HFFc6 (cell line): ENCODE measurements around the gene YPEL4. TPM values are rescaled to one million over a fixed set of nuclear protein-coding genes. Genes with fewer than 3 reads are reported as not detected.
A peak's percentile ranks its signal among the peaks of the same experiment; 100 is the strongest.
"Not testable (repeated sequence)": the region's sequence is repeated elsewhere in the genome, so short reads cannot be mapped to it uniquely, and the experiment has no call there.

Source experiments
- DNase-seq: peaks from one replicate; pipeline ENCODE4 v3.0.0-alpha.2; 2018
- H3K27ac Mint-ChIP-seq: 2 replicates; pipeline ENCODE4 v1.8.0; 2020; ENCODE audit warnings: mild to moderate bottlenecking, mixed read lengths
- H3K27me3 Mint-ChIP-seq: 2 replicates; pipeline ENCODE4 v1.8.0; 2021; ENCODE audit warnings: mild to moderate bottlenecking, moderate library complexity, mixed read lengths; ENCODE audit not compliant: insufficient read depth
- H3K36me3 Mint-ChIP-seq: 2 replicates; pipeline ENCODE4 v1.8.0; 2021; ENCODE audit warnings: low read depth, mixed read lengths
- H3K4me1 Mint-ChIP-seq: 2 replicates; pipeline ENCODE4 v1.8.0; 2020; ENCODE audit warnings: low read depth, mixed read lengths
- H3K4me3 Mint-ChIP-seq: 2 replicates; pipeline ENCODE4 v1.8.0; 2020; ENCODE audit warnings: mild to moderate bottlenecking, moderate library complexity, mixed read lengths
- H3K9me3 Mint-ChIP-seq: 2 replicates; pipeline ENCODE4 v1.8.0; 2020; ENCODE audit warnings: mild to moderate bottlenecking, mixed read lengths
- CTCF ChIP-seq: fragments of 200-600 bp; sonication (generic); IDR thresholded peaks from 2 replicates; pipeline ENCODE4 v1.5.0; 2021; ENCODE audit warnings: antibody characterized with exemption, mild to moderate bottlenecking
- total RNA-seq, 6 experiments: library from RNA; stranded (reverse); fragmentation: NEBNext Ultra II Directional; extraction: Animal tissue kit (Norgen Biotek cat#: 25700); gene quantifications; 2 replicates in 1 of 6; 3 replicates in 5 of 6; pipeline ENCODE4 v1.2.3, GENCODE V29; 2021

YPEL4 gene
- total RNA-seq, 6 experiments from 2014 or later = 0.14 to 0.48 (median 0.28) TPM; not detected in 1

- Mint-ChIP-seq H3K27me3 (no peaks in the 10 kb centered on the region; the same call in 1 of the 2 replicates), H3K36me3 (peaks cover 4% of the 10 kb centered on the region; the same call in 1 of the 2 replicates), H3K27ac (peak overlapping the region; percentile 74), H3K9me3 (no peaks in the 10 kb centered on the region), H3K4me1 (peaks cover 16% of the 10 kb centered on the region), H3K4me3 (peak overlapping the region; percentile 95)
- no peak for DNase-seq
- TF ChIP-seq CTCF = no peak
Observed at GRCh38 chr11:57656885-57657193, 7.1 kb upstream of the YPEL4 start.

DNA sequence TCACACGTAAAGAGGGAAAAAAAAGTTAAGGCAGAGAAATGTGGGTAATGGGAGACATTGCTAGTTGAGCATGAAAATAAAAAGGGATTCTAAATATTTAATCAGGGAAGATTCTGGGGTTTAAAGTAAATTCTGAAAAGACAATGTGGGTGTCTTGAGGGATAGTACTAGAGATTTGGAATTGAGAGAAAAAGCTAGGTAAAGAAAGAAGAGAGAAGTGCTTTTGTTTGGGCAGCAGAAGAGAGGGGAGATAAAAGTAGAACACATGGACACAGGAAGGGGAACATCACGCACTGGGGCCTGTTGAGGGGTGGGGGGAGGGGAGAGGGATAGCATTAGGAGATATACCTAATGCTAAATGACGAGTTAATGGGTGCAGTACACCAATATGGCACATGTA lies 3.5 kb upstream of the YPEL4 start:
- H3K4me1 Mint-ChIP-seq = peaks cover 40% of the 10 kb centered on the region
- no peaks in the 10 kb centered on the region for H3K9me3 Mint-ChIP-seq
- DNase-seq = no peak
- peaks cover 5% of the 10 kb centered on the region for H3K27me3 Mint-ChIP-seq
- no peak for TF ChIP-seq CTCF
- no peak overlapping the region; the same call in 1 of the 2 replicates for H3K4me3 Mint-ChIP-seq
- no peaks in the 10 kb centered on the region for H3K36me3 Mint-ChIP-seq
- no peak overlapping the region for H3K27ac Mint-ChIP-seq

DNA sequence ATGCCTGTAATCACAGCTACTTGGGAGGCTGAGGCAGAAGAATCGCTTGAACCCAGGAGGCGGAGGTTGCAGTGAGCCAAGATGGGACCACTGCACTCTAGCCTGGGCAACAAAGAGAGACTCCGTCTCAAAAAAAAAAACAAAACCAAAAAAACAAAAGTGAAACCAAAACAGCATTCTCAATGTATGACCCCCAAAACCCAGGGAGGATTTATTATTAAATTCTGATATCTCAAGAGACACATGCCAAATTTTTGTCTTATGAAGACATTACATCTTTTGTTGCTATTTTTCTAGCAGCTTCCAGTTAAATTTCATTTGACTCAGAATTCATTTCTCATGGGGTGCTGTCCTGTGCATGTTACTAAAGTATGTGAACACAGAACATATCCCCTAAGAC lies 3.0 kb upstream of the YPEL4 start:
- Mint-ChIP-seq H3K36me3 (no peaks in the 10 kb centered on the region), H3K4me3 (no peak overlapping the region; the same call in 1 of the 2 replicates), H3K4me1 (peaks cover 43% of the 10 kb centered on the region), H3K27me3 (peaks cover 9% of the 10 kb centered on the region), H3K9me3 (no peaks in the 10 kb centered on the region), H3K27ac (no peak overlapping the region)
- no peak for TF ChIP-seq CTCF
- DNase-seq = no peak

GRCh38 chr11:57652230-57652629 lies 2.5 kb upstream of the YPEL4 start:
- H3K27ac Mint-ChIP-seq, DNase-seq, H3K36me3 Mint-ChIP-seq, H3K9me3 Mint-ChIP-seq, H3K4me3 Mint-ChIP-seq: not testable (repeated sequence)
- Mint-ChIP-seq H3K4me1 (peaks cover 47% of the 10 kb centered on the region), H3K27me3 (peaks cover 14% of the 10 kb centered on the region)

DNA sequence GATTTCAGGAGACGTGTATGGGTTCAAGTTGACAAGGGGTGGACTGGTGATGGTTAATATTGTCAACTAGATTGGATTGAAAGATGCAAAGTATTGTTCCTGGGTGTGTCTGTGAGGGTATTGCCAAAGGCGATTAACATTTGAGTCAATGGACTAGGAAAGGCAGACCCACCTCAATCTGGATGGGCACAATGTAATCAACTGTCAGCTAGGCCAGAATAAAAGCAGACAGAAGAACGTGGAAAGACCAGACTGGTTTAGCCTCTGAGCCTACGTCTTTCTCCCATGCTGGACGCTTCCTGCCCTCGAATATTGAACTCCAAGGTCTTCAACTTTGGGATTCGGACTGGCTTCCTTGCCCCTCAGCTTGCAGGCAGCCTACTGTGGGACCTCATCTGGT lies 1.7 kb upstream of the YPEL4 start:
- no peak overlapping the region for H3K4me3 Mint-ChIP-seq
- H3K27me3 Mint-ChIP-seq = peaks cover 20% of the 10 kb centered on the region
- no peak for DNase-seq
- H3K27ac Mint-ChIP-seq = no peak overlapping the region
- no peaks in the 10 kb centered on the region for H3K36me3 Mint-ChIP-seq
- no peak for TF ChIP-seq CTCF
- H3K9me3 Mint-ChIP-seq = no peaks in the 10 kb centered on the region
- peaks cover 47% of the 10 kb centered on the region for H3K4me1 Mint-ChIP-seq

GRCh38 chr11:57650739-57651090 lies 1.0 kb upstream of the YPEL4 start:
- no peak for DNase-seq
- H3K27ac Mint-ChIP-seq = no peak overlapping the region
- H3K27me3 Mint-ChIP-seq = peaks cover 25% of the 10 kb centered on the region
- no peak overlapping the region for H3K4me3 Mint-ChIP-seq
- peaks cover 52% of the 10 kb centered on the region for H3K4me1 Mint-ChIP-seq
- TF ChIP-seq CTCF = no peak
- H3K36me3 Mint-ChIP-seq = no peaks in the 10 kb centered on the region
- H3K9me3 Mint-ChIP-seq = no peaks in the 10 kb centered on the region
